GM18873 (cell line): ENCODE measurements around the gene GLB1L2.

Source experiments
- ATAC-seq: cut with Tn5 transposase; IDR thresholded peaks from one replicate; pipeline ENCODE4 v1.9.1; 2021; ENCODE audit warnings: mild to moderate bottlenecking, moderate library complexity, moderate number of reproducible peaks; ENCODE audit not compliant: unreplicated experiment, low FRiP score

The GLB1L2 gene

DNA sequence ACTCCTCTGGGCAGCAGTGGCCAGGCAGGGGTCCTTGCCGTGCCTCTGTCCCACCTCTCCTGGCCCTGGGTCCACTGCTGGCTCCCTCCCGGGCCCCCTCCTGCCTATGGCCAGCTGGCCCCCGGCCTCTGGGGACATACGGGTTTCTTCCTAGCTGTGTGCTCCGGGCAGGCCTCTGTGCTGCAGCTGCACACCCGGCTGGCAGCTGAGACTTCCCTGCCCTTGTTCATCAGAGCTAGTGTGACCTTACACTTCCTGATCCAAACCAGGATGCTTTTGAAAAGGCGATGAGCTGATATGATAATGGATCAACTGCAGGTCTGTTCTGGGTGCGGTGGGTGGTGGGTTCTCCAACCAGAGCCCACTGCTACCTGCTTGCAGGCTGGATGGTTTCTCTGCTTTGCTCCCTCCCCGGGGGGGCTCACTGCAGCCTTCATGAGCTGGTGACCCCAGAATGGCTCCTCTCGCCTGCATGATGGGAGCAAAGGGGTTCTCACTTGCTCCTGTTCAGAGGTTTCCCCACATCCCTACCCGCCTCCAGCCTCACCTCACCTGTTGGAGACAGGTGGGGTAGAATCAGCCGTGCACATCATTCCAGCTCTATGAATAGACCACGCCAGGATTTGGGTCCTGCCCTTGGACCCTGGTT lies 67.0 kb downstream of the GLB1L2 start:
- ATAC-seq: no peak

DNA sequence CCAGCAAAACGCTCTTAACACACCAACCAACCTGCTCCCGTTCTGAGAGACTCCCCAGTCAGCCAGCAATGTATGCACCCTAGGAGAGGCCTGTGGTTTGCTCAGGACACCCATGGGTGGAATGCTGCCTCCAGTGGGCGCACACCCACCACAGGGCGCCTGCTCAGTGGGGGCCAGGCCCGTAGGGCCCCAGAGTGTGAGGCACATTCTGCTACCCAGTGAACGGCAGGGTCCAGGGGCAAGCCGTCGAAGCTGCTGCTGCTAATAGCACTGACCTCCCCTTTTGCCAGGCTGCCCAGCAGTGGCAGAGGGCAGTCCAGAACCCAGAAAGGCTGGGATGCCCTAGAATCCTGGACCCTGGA lies 67.5 kb downstream of the GLB1L2 start:
- ATAC-seq: no peak

DNA sequence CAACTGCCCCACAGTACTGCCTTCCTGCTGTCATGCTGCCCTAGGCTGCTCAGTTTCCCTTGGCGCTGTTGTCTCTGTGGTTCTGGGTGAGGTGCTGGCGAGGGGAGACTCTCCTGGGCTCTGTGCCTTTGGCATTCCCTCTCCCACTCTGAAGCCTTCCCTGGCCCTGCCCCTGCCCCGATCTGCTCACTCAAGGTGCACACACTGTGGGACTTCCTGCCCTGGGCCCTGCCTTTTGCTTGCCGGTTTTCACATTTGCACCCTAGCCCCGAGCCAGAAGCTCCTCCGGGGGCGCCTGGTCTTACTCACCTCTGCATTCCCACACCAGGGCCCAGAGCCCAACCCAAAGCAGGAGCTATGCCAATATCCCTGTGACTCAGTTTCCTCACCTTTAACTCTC lies 68.2 kb downstream of the GLB1L2 start:
- ATAC-seq: no peak

DNA sequence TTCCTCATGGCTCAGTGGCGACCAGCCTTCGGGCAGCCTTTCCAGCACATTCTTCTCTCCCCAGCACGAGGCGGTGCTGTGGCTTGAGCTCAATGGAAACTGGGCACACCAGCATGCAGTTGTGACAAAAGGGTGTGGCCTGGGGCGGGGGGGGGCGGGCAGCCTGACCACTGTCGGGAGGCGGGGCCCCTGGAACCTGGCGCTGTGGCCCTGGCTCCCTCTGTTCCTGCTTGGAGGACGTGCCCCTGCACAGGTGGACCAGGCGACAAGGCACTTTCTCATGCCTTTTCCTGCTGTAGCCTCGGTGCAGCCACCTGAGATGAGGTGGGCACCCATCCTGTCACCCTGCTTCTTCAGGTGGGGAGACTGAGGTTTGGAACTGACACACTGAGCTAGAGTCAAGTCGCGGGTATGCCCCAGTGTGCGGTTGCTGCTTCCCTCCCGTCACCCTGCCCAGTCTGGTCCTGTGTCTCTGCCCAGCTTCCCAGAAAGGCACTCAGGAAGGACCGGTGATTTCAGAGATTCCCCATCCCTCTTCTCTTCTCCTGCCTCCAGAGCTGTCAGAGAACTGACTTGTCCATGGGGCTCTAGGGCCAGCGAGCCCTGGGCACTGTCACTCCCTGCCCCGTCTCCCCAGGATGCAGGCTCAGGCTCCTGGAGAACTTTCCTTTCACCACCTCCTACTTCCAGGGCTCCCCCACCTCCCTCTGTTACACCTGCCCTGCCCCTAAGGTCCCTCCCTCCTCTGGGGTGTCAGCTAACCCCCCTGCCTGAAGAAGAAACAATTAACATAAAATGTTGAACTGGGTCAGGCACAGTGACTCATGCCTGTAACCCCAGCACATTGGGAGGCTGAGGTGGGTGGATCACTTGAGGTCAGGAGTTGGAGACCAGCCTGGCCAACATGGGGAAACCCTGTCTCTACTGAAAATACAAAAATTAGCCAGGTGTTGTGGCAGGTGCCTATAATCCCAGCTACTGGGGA lies 70.3 kb downstream of the GLB1L2 start:
- ATAC-seq: no peak

DNA sequence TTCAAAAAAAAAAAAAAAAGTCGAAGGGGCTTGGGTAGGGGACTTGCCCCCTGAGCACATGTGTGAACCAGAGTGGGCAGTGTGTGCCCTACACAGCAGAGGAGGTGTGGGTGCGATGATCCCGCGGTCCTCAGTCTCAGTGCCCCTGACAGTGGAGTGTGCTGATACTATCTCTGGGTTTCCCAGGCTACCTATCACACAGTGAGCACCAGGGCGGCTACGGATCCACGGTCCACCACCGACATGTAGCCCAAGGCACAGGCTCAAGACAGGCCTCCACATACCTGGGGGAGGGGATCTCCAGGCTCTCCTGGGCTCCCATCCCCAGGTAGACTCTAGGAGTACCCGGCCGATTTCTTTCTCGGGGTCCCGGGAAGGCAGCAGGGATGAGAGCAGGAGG lies 71.1 kb downstream of the GLB1L2 start:
- ATAC-seq: no peak

DNA sequence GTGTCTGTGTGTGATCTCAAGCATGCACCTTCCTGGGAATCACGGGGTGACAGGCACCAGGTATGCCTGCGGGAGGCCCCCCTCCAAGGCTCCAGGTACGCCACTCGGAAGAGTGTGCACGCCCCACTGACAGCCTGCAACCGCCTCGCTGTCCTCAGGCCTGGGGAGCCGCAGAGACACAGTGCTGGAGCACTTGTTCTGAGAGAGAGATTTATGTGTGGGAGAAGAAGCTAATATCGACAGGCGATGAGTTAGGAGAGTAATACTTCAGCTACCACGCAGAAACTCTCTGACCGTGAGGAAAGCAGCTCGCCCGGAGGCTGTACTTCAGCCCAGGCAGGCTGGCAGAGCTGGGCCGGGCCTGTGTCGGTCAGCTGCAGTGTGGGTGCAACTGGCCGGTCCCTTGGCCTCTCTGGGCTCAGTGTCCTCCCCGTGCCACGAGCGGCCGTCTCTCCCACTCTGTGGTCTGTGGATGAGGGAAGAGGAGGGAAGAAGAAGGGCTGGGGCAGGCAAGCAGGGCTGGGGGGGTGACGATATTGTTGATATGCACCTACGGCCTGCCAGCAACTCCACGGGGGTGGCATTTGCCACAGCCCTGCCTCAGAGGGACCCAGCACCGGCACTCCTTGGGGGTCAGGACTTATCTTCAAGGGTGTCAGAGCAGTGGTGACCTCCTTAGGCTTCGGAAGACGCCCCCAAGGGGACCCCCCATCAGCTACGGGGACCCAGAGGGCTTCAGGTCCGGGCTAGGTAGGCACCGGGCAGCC lies 73.0 kb downstream of the GLB1L2 start:
- no peak for ATAC-seq

DNA sequence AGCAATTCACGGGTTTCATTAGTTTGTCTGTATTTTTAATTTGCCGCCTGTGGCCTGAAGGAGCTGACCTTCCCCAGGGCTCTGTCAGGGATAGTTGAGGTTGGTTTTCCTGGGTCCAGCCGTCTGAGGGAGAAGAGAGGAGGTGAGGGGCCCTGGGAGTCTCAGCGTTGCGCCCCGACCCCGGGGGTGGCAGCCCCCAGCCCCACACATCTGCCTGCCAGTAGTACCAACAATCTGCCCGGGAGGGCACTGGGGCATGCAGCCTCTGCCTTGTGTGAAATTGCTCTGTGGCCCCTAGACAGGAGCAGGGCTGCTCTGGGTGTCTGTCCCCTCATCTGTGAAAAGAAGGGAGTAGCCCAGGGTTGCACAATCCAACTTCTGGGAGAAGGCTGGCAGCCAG lies 73.6 kb downstream of the GLB1L2 start:
- no peak for ATAC-seq

DNA sequence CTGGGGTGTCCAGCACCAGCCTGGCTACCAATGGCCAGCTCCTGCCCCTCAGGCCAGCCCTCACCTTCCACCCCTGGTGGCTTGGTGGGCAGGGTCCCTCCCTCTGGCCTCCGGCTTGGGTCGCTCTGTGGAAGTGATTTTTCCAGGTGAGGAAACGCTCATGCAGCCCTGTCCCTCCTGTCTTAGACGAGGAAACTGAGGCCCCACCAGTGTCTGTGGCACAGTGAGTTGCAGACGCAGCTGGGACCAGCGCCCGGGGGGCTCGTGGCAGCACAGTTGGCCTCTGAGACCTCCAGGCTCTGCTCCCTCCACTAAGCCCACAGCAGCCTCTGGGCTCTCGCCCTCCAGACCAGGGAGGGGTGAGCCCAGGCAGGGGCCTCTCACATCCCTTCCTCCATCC lies 74.1 kb downstream of the GLB1L2 start:
- ATAC-seq: no peak

DNA sequence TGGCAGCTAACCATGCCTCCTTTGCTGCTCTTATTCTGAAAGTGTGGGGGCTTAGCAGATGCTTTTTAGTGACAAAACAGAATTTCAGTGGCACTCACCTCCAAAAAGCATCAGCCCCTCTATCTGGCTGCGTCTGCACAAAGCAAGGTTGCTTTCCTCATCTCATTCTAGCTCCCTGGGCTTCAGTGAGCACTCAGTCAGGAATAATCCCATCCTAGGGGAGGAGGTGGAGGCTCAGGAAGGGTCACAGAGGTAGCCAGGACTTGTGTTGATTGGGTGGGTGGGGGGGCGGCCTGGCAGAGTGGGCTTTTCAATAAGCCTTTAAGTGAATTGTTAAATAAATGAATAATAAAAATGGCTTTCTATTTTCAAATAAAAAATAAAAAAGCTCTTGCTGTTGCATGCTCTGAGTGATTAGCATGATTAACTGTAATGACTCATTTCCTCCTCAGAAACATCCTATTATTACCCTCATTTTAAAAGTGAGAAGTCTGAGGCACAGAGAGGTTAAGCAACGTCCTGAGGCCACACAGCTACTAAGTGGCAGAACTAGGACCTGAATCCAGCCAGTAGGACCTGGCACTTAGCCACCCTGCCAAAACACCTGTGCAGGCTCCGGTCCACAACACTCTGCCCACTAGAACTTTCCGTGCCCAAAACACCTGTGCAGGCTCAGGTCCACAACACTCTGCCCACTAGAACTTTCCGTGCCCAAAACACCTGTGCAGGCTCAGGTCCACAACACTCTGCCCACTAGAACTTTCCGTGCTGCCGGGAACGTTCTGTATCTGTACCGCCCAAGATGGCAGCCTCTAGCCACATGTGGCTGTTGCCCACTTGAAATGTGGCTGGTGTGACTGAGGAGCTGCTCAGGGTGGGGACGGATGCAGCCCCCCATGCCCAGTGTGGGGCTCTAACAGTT lies 74.7 kb downstream of the GLB1L2 start:
- ATAC-seq: no peak

DNA sequence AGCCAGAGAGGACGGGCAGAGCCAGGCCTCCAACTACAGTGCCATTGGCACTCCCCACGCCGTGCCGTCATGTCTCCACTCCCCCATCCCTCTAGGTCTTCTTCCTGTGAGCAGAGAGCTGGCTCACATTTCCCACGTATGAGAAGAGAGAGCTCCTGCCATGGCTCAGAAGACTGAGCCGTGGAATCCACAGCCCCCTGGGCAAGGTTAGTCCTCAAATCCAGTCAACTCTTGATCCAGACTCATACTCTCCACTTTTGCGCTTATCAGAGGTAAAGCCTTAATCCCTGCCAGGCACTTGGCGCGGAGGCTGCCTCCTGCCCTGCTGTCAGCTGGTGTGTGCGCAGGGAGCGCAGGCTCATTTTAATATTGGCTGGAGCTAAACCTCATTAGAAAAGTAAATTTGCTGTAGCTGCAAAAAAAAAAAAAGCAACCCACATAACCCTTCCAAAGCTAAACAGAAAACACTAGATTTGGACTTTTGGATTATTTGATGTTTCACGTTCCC lies 75.6 kb downstream of the GLB1L2 start:
- no peak for ATAC-seq

DNA sequence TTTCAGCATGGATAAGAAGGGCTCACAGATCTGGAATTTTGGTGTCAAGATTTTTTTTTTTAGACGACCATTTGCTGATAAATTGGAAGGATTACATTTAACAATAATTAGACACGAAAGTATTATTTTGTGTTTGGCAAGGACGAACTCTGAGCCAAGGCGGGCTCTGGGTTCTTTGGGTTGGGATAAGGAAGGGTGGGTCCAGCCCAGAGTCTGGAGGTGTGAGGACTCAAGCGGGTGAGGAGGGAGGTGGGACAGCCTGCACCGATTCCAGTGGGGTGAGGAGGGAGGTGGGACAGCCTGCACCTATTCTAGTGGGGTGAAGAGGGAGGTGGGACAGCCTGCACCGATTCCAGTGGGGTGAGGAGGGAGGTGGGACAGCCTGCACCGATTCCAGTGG lies 76.1 kb downstream of the GLB1L2 start:
- no peak for ATAC-seq

DNA sequence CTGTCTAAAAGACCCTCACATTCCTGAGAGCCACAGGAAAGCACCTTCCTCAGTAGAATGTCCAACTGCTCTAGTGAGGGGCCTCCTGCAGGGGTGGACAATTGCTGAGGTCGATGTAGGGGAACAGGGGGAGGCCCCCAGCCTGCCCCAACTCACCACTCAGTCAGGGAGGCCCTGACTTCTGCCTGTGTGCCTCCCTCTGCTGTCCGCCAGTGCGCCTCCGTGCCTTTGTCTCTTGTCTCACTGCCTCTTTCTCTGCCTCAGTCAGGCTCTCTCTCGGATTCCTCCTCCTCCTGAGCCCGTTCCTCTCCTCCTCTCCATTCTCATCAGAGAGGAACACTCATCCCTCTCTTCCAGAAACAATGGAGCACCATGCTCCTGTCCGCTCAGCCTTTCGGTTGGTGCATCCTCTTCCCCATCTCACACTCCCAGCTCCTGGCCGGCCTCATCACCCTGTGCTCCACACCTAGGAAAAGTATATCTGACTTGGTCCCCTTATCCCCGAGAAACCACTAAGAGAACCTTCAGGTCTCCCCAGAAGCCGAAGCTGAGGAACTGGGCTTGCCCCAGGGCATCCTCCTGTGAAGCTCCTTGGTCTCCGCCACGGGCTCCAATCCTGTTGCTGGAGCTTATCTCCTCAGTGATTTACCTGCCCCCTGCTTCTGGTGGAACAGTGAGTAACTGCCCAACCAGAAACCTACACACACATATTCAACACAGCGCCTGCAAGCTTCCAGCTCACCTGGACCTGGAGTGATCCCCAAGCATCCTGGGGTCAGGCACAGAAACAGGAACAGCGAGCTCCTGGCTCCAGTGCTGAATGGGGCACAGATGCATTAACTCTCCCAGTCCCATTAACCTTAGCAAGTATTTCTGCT lies 78.0 kb downstream of the GLB1L2 start:
- no peak for ATAC-seq

DNA sequence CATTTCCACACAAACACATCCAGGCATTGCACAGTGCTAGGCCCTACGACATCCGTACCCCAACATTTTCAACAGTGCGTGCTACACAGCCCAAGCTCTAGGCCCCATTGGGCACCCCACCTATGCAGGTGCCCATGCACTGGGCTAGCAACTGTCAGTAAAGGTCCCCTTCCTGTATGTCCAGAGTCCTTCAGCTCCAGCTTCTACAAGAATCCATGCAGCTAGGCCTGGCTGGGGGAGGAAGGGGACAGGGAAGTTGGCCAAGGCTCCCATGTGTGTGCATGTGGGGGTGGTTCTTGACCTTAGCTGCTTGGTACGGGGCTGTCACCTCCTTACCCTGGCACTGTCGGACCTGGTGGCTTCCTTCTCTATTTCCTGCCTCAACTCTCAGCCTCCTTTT lies 79.0 kb downstream of the GLB1L2 start:
- ATAC-seq: no peak

DNA sequence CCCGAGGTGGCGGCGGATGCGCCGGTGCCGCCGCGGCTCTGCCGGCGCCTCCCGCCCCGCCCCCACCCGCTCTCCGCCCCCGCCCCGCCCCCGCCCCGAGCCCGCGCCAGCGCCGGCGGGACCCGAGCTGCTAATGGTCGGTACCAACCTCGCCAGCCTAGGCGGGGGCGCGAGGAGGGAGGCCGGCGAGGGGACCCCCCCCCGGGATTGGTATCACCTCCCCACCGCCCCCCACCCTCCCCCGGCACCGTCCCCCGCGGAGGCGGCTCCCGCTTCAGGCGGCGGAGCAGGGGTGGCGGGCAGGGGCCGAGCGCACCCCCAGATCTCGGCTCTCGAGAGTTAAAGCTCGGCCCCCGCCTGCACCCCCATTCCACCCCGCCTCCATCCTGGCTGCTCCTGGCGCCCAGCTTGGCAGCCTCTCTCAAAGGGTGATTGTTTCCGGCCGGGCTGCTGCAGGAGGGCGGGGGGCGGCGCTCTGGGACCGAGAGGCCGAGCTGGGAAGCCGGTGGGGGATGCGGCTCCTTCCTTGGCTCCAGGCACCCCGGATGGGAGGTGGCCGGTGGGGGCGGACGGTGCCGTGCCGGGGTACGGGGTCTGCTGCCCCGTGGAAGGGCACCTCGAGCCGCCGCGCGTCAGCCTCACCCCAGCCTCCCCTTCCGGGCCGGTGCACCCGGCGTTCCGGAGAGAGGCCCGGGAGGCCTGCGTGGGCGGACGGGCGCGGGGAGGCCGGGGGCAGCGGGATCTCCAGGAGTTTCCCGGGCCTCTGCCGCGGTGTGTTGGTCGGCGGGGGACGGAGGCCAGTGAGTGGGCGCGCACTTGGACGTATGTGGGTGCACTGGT lies 80.6 kb downstream of the GLB1L2 start, which contains the start of gene B3GAT1:
Gene B3GAT1 (minus strand): TSS at position 40 of the 840 bp plus-strand sequence. CDS start 24,583 bp downstream, outside the sequence.
- ATAC-seq: no peak

DNA sequence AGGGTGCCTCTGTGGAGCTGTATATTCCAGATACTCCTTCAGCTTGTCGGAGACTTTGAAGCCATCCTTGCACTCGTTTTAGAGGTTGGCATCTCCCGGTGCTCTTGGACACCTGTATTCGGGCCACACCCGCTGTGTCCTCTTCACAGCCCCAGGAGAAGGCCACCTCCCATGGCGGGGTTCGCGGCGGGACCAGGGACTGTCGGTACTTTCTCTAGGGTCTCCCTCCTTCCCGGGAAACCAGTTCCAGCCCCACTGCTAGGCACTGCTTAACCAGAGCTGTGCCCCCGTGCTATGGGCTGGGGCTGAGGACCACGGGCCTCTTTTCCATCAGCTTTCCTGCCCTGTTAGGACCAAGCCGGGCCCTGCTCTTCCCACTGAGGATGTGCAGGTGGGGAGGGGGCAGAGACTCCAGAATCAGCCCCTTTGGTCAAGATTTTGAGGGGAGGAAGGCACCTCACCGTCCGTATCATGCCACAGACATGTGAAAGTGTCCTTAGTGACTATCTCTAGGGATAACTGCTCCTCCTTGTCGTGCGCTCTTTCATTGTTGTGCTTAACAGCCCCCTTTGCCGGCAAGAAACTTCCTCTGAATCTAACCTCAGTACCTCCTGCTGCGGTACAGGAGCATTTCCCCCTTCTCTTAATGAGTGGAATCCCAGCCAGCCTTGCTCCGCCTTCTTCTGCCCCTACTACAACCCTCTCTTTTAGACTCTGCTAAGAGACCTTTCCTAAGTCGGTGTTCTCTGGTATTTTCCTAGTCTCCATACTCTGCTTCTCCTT lies 81.4 kb downstream of the GLB1L2 start:
- no peak for ATAC-seq

DNA sequence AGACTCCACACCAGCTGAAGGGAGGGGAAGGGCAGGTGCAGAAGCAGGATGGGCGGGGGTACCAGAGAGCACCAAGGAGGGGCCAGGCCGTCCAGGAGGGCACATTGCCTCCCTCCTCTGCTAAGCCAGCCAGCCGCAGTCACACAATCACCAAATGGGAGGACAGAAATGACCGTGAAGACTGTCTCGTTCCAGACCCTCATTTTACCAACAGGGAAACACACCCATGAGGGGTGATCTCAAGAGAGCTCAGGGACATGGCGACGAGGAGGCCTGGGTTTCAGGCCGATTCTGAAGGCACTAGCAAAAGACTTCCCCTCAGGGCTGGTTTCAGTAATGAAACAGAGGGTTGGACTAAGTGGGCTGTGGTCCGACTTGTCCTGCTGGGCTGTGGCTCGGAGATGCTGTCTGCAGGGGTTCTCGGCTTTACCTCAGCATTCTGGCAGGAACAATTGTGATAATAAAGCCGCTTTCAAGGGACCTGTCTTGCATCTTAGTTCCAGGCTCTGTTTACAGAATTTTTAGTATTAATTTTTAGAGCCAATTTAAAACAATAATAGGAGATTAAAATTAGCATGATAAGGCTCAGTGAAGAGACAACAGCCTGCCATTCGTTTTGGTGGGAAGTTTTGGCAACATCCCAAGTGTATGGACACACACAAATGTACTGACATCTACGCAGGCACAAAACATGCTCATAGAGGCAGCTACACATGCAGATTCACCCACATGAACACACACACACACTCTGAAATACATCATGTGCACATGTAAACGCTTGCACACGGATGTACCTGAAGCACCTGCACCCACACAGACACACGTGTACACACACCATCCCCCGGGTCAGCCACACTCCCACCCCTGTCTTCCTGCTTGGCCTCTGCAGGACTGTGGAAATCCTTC lies 82.3 kb downstream of the GLB1L2 start:
- ATAC-seq: no peak
